Subcutaneous adipose tissue (tissue), 4 donors: Measurements from ENCODE around the gene CDK16. TPM values are rescaled to one million over a fixed set of nuclear protein-coding genes. Genes with fewer than 3 reads are reported as not detected.

Experiments
- CTCF ChIP-seq: fragments of 450-650 bp; IDR thresholded peaks from one replicate; pipeline ENCODE4 v1.5.1; 2016; ENCODE audit warnings: low read depth, mild to moderate bottlenecking, control low read depth, antibody characterized with exemption, moderate library complexity
- total RNA-seq, 4 donors: library from RNA; depleted of rRNA; stranded (reverse); fragments of >200 nt; gene quantifications; one replicate each; pipeline ENCODE4 v1.1.0, GENCODE V29; 2016

The CDK16 gene
- total RNA-seq, 4 donors from 2014 or later, result 57.0 to 176 (median 62.6) TPM

- TF ChIP-seq CTCF, result no peak
Observed at GRCh38 chrX:47186096-47186740, 32.3 kb upstream of the CDK16 start.

GRCh38 chrX:47187106-47187677, 31.3 kb upstream of the CDK16 start:
- no peak for TF ChIP-seq CTCF

- no peak for TF ChIP-seq CTCF
Observed at GRCh38 chrX:47189906-47190305, 28.6 kb upstream of the CDK16 start.

- TF ChIP-seq CTCF, result no peak
Observed at GRCh38 chrX:47190445-47191269, 27.8 kb upstream of the CDK16 start.

- TF ChIP-seq CTCF, result no peak
Observed at GRCh38 chrX:47191331-47191730, 27.1 kb upstream of the CDK16 start.

GRCh38 chrX:47191806-47192401, 26.6 kb upstream of the CDK16 start:
- no peak for TF ChIP-seq CTCF
